ENCODE results near the gene RPL31.

- TF ChIP-seq CTCF (IDR thresholded peaks at IDR 0.05; ENCODE audit: low read depth, low read length, poor library complexity, severe bottlenecking) (no peak), EZH2phosphoT487 (IDR thresholded peaks at IDR 0.05; ENCODE audit: borderline replicate concordance, low read length) (no peak)
Measured at GRCh38 chr2:100953406-100954043, 48.6 kb upstream of the RPL31 start.

Measured in DOHH2 (cell line).